Astrocyte (in vitro differentiated cells and primary cell): ENCODE measurements around the gene PKDREJ. TPM values are rescaled to one million over a fixed set of nuclear protein-coding genes. Genes with fewer than 3 reads are reported as not detected.

Experiments
- DNase-seq: peaks from one replicate; pipeline ENCODE4 v3.0.0-alpha.2; 2010; ENCODE audit warnings: low read depth
- FAIRE-seq: peaks from 2 replicates; lab custom pipeline; 2011; peaks lifted over from hg19 to GRCh38; lab: Jason Lieb, UNC
- H2AFZ ChIP-seq: 2 replicates; pipeline ENCODE4 v1.6.0; 2012; ENCODE audit warnings: low read depth, low read length, inconsistent platforms
- H3K27ac ChIP-seq: 2 replicates; pipeline ENCODE4 v1.5.1; 2011; ENCODE audit warnings: low read depth, low read length, inconsistent platforms
- H3K27me3 ChIP-seq: 2 replicates; pipeline ENCODE4 v1.6.0; 2011; ENCODE audit warnings: low read length, inconsistent platforms; ENCODE audit not compliant: insufficient read depth
- H3K36me3 ChIP-seq: 2 replicates; pipeline ENCODE4 v1.5.1; 2011; ENCODE audit warnings: low read length, inconsistent platforms; ENCODE audit not compliant: insufficient read depth
- H3K4me1 ChIP-seq: 2 replicates; pipeline ENCODE4 v1.5.1; 2011; ENCODE audit warnings: low read length, inconsistent platforms; ENCODE audit not compliant: insufficient read depth
- H3K4me2 ChIP-seq: 2 replicates; pipeline ENCODE4 v1.6.0; 2012; ENCODE audit warnings: low read length, inconsistent platforms
- H3K4me3 ChIP-seq: 2 replicates; pipeline ENCODE4 v1.5.1; 2011; ENCODE audit warnings: low read depth, mild to moderate bottlenecking, low read length, inconsistent platforms; ENCODE audit not compliant: insufficient read depth
- H3K79me2 ChIP-seq: 2 replicates; pipeline ENCODE4 v1.6.0; 2012; ENCODE audit warnings: mild to moderate bottlenecking, low read length, inconsistent platforms; ENCODE audit not compliant: insufficient read depth
- H3K9ac ChIP-seq: 2 replicates; pipeline ENCODE4 v1.6.0; 2012; ENCODE audit warnings: mild to moderate bottlenecking, low read length, inconsistent platforms
- H3K9me3 ChIP-seq: 2 replicates; pipeline ENCODE4 v1.5.1; 2012; ENCODE audit warnings: low read depth, mild to moderate bottlenecking, low read length, inconsistent platforms; ENCODE audit not compliant: insufficient read depth
- H4K20me1 ChIP-seq: 2 replicates; pipeline ENCODE4 v1.6.0; 2012; ENCODE audit warnings: low read length, inconsistent platforms; ENCODE audit not compliant: insufficient read depth
- H3K27ac Mint-ChIP-seq: one replicate; pipeline ENCODE4 v1.8.0; 2021; ENCODE audit warnings: mild to moderate bottlenecking, mixed read lengths; ENCODE audit not compliant: unreplicated experiment
- H3K27me3 Mint-ChIP-seq: one replicate; pipeline ENCODE4 v1.8.0; 2021; ENCODE audit warnings: low read depth, mixed read lengths; ENCODE audit not compliant: unreplicated experiment
- H3K36me3 Mint-ChIP-seq: one replicate; pipeline ENCODE4 v1.8.0; 2021; ENCODE audit warnings: low read depth, mixed read lengths; ENCODE audit not compliant: unreplicated experiment
- H3K4me1 Mint-ChIP-seq: one replicate; pipeline ENCODE4 v1.8.0; 2021; ENCODE audit warnings: low read depth, mixed read lengths; ENCODE audit not compliant: unreplicated experiment
- H3K4me3 Mint-ChIP-seq: one replicate; pipeline ENCODE4 v1.8.0; 2021; ENCODE audit warnings: mild to moderate bottlenecking, moderate library complexity, mixed read lengths; ENCODE audit not compliant: unreplicated experiment
- H3K9me3 Mint-ChIP-seq: one replicate; pipeline ENCODE4 v1.8.0; 2021; ENCODE audit warnings: mild to moderate bottlenecking, mixed read lengths; ENCODE audit not compliant: unreplicated experiment
- EZH2 ChIP-seq: IDR thresholded peaks from 2 replicates; pipeline ENCODE4 v1.6.1; 2012; ENCODE audit warnings: mild to moderate bottlenecking, low read length, inconsistent platforms; ENCODE audit not compliant: insufficient read depth
- total RNA-seq: library from RNA; stranded (reverse); gene quantifications from 2 replicates; pipeline ENCODE4 v1.2.1, GENCODE V29; 2021
- TF ChIP-seq, protein P1 (sequence below): IDR thresholded peaks from 2 replicates; pipeline ENCODE4 v1.5.1; 2011; ENCODE audit warnings: low read depth, mild to moderate bottlenecking, inconsistent platforms, low read length, moderate library complexity; ENCODE audit not compliant: insufficient read depth

The PKDREJ gene
- total RNA-seq, 1 donor from 2014 or later = not detected

DNA sequence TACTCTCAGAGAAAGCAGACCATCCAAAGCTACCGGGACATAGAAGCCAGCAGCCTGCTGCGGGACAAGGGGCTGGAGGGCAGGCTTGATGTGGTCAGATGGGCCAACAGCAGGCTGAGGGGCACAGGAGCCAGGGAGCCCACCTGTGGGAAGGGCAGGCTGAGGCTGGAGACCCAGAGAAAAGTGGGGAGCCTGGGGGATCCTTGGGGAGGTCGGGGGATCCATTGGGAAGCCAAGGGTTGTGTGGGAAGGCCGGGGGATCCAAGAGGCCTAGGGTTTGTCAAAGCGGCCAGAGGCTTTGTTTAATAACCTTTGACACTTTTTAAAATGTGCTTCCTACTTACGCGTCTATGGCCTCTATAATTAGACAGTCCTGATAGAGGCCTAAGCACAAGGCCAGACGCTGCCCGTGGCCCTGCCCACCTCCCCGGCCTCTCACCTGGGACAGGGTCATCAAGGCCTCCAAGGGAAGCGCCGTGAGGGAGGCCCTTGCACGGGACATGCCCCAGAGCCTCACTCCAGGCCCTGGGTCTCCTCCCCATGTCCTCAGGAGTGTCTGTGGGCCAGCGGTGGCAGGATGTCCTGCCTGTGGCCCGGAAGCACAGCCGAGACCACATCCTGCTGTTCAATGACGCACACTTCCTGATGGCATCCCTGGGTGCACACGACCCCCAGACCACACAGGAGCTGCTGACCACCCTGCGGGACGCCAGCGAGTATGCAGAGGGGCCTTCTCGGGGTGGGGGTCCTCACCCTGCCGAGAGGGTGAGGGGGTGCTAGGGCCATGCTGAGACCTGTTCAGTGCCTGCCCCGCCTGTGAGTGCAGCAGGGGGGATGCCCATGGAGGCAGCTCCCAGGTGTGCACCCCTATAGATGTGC is 25.0 kb upstream of the PKDREJ start:
- no peak for FAIRE-seq
- H3K27ac Mint-ChIP-seq = no peak overlapping the region
- H3K36me3 ChIP-seq = peaks cover 11% of the 10 kb centered on the region

DNA sequence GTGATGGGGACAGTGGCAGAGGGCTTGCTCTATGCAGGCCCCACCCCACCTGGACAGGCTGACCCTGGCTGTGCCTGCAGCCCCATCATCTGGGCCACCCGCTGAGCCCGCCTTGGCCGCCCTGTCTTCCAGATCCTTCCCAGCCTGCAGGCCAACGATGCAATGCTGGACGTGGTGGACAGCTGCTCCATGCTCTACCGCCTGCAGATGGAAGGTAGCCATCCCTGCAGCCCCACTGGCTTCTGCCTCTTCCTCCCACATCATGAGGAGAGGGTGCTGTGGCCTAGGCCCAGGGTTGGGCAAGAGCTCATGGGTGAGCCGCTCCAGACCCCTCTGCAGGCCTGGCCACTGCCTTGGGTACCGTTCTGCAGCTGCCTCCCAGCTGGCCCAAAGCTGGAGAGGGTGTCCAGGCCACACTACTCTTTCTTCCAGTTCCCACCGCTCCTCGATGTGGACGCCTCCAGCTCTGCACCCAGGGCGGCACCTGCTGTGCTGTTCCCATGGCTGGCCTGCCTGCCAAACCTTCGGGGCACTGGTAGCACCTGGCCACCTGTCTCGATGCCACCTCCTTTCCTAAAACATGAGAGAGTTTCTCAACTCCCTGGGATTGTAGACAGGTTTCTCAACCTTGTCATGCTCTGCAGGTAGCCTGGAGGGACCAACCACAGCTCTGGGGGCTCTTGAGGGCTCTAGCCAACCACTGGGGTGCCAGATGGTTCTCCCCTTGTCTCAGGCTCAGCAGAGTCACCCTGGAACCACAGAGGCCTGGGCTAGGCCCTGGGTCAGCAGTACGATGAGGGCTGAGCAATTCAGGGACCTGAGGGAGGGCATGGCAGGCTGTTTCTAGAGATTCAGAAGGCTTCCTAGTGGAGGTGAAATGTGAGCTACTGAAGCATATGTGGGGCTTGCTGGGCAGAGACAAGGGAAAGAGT is 24.1 kb upstream of the PKDREJ start:
- Histone ChIP-seq H3K4me3 (no peak overlapping the region), H3K9me3 (no peaks in the 10 kb centered on the region), H2AFZ (no peak overlapping the region), H3K4me1 (no peaks in the 10 kb centered on the region), H3K27me3 (no peaks in the 10 kb centered on the region), H3K27ac (no peak overlapping the region), H3K9ac (no peak overlapping the region), H4K20me1 (no peaks in the 10 kb centered on the region), H3K79me2 (no peaks in the 10 kb centered on the region), H3K4me2 (no peak overlapping the region), H3K36me3 (peaks cover 11% of the 10 kb centered on the region)
- TF ChIP-seq, protein P1, sequence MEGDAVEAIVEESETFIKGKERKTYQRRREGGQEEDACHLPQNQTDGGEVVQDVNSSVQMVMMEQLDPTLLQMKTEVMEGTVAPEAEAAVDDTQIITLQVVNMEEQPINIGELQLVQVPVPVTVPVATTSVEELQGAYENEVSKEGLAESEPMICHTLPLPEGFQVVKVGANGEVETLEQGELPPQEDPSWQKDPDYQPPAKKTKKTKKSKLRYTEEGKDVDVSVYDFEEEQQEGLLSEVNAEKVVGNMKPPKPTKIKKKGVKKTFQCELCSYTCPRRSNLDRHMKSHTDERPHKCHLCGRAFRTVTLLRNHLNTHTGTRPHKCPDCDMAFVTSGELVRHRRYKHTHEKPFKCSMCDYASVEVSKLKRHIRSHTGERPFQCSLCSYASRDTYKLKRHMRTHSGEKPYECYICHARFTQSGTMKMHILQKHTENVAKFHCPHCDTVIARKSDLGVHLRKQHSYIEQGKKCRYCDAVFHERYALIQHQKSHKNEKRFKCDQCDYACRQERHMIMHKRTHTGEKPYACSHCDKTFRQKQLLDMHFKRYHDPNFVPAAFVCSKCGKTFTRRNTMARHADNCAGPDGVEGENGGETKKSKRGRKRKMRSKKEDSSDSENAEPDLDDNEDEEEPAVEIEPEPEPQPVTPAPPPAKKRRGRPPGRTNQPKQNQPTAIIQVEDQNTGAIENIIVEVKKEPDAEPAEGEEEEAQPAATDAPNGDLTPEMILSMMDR = no peak
- TF ChIP-seq EZH2 = no peak
- H3K27ac Mint-ChIP-seq = no peak overlapping the region
- H3K36me3 Mint-ChIP-seq = peaks cover 20% of the 10 kb centered on the region
- H3K9me3 Mint-ChIP-seq = no peaks in the 10 kb centered on the region
- DNase-seq = no peak
- no peaks in the 10 kb centered on the region for H3K27me3 Mint-ChIP-seq
- no peak overlapping the region for H3K4me3 Mint-ChIP-seq
- peaks cover 4% of the 10 kb centered on the region for H3K4me1 Mint-ChIP-seq
- no peak for FAIRE-seq

More for the DNA sequence above, 25.0 kb upstream of the PKDREJ start:
- H4K20me1 ChIP-seq = no peaks in the 10 kb centered on the region
- H3K27me3 ChIP-seq = no peaks in the 10 kb centered on the region
- TF ChIP-seq, protein P1 = no peak
- no peak for TF ChIP-seq EZH2
- Mint-ChIP-seq H3K4me1 (peaks cover 4% of the 10 kb centered on the region), H3K27me3 (no peaks in the 10 kb centered on the region), H3K9me3 (no peaks in the 10 kb centered on the region), H3K36me3 (peaks cover 19% of the 10 kb centered on the region), H3K4me3 (no peak overlapping the region)
- DNase-seq = no peak
- H3K4me1 ChIP-seq = peaks cover under 1% of the 10 kb centered on the region
- no peaks in the 10 kb centered on the region for H3K79me2 ChIP-seq
- H3K4me2 ChIP-seq = no peak overlapping the region
- H3K9ac ChIP-seq = no peak overlapping the region
- H3K9me3 ChIP-seq = no peaks in the 10 kb centered on the region
- no peak overlapping the region for H3K27ac ChIP-seq
- H3K4me3 ChIP-seq = no peak overlapping the region
- H2AFZ ChIP-seq = no peak overlapping the region
